ENCODE data around the gene ADGRG3.

ADGRG3 gene

GRCh38 chr16:57698812-57699405 is 30.8 kb downstream of the ADGRG3 start:
- Histone ChIP-seq H3K27me3 (ENCODE audit: insufficient read depth, low read length, poor library complexity) (no peaks in the 10 kb centered on the region), H3K4me1 (ENCODE audit: insufficient read depth, low read length) (peaks cover 8% of the 10 kb centered on the region), H3K36me3 (ENCODE audit: insufficient read depth, low read length) (no peaks in the 10 kb centered on the region), H3K9me3 (ENCODE audit: insufficient read depth, low read length, severe bottlenecking) (no peaks in the 10 kb centered on the region), H2AFZ (ENCODE audit: low read depth, low read length) (no peak overlapping the region), H3K9ac (ENCODE audit: low read depth, low read length) (no peak overlapping the region), H3K79me2 (ENCODE audit: insufficient read depth, low read length) (no peaks in the 10 kb centered on the region), H3K4me3 (ENCODE audit: low read depth in 1 of 2, low read length in 2 of 2) (no peak overlapping the region), H3K4me2 (ENCODE audit: insufficient read depth, low read length) (no peak overlapping the region), H3K27ac (ENCODE audit: low read length) (no peak overlapping the region), H4K20me1 (ENCODE audit: insufficient read depth, low read length) (no peaks in the 10 kb centered on the region)
- ATAC-seq (ENCODE audit: insufficient read depth, low read depth) (no peak), DNase-seq (no peak)
- TF ChIP-seq CTCF (IDR thresholded peaks at IDR 0.05; ENCODE audit: borderline replicate concordance, extremely low read depth, low read length, poor library complexity, severe bottlenecking), result no peak
- TF ChIP-seq EZH2 (IDR thresholded peaks at IDR 0.05; ENCODE audit: borderline replicate concordance, low read depth, low read length, severe bottlenecking), result no peak

GRCh38 chr16:57699481-57699880 is 31.4 kb downstream of the ADGRG3 start:
- Histone ChIP-seq H3K27ac (ENCODE audit: low read length) (no peak overlapping the region), H3K9ac (ENCODE audit: low read depth, low read length) (no peak overlapping the region)

GRCh38 chr16:57699899-57700298 is 31.8 kb downstream of the ADGRG3 start:
- no peak overlapping the region for H2AFZ ChIP-seq (ENCODE audit: low read depth, low read length)
- ATAC-seq (ENCODE audit: insufficient read depth, low read depth) (no peak), DNase-seq (no peak)
- H4K20me1 ChIP-seq (ENCODE audit: insufficient read depth, low read length), result no peaks in the 10 kb centered on the region
- no peaks in the 10 kb centered on the region for H3K79me2 ChIP-seq (ENCODE audit: insufficient read depth, low read length)
- no peak overlapping the region for H3K4me3 ChIP-seq (ENCODE audit: low read depth in 1 of 2, low read length in 2 of 2)
- H3K36me3 ChIP-seq (ENCODE audit: insufficient read depth, low read length), result no peaks in the 10 kb centered on the region
- H3K9me3 ChIP-seq (ENCODE audit: insufficient read depth, low read length, severe bottlenecking), result no peaks in the 10 kb centered on the region
- no peak overlapping the region for H3K4me2 ChIP-seq (ENCODE audit: insufficient read depth, low read length)
- H3K27me3 ChIP-seq (ENCODE audit: insufficient read depth, low read length, poor library complexity), result no peaks in the 10 kb centered on the region
- H3K9ac ChIP-seq (ENCODE audit: low read depth, low read length), result no peak overlapping the region
- no peak for TF ChIP-seq CTCF (IDR thresholded peaks at IDR 0.05; ENCODE audit: borderline replicate concordance, extremely low read depth, low read length, poor library complexity, severe bottlenecking)
- peaks cover 3% of the 10 kb centered on the region for H3K4me1 ChIP-seq (ENCODE audit: insufficient read depth, low read length)
- no peak overlapping the region for H3K27ac ChIP-seq (ENCODE audit: low read length)

More at GRCh38 chr16:57699481-57699880, 31.4 kb downstream of the ADGRG3 start:
- Histone ChIP-seq H3K79me2 (ENCODE audit: insufficient read depth, low read length) (no peaks in the 10 kb centered on the region), H4K20me1 (ENCODE audit: insufficient read depth, low read length) (no peaks in the 10 kb centered on the region), H3K9me3 (ENCODE audit: insufficient read depth, low read length, severe bottlenecking) (no peaks in the 10 kb centered on the region), H2AFZ (ENCODE audit: low read depth, low read length) (no peak overlapping the region), H3K36me3 (ENCODE audit: insufficient read depth, low read length) (no peaks in the 10 kb centered on the region), H3K4me2 (ENCODE audit: insufficient read depth, low read length) (no peak overlapping the region), H3K4me3 (ENCODE audit: low read depth in 1 of 2, low read length in 2 of 2) (no peak overlapping the region), H3K4me1 (ENCODE audit: insufficient read depth, low read length) (peaks cover 7% of the 10 kb centered on the region), H3K27me3 (ENCODE audit: insufficient read depth, low read length, poor library complexity) (no peaks in the 10 kb centered on the region)
- no peak for DNase-seq
- TF ChIP-seq CTCF (IDR thresholded peaks at IDR 0.05; ENCODE audit: borderline replicate concordance, extremely low read depth, low read length, poor library complexity, severe bottlenecking) (no peak), EZH2 (IDR thresholded peaks at IDR 0.05; ENCODE audit: borderline replicate concordance, low read depth, low read length, severe bottlenecking) (no peak)
- ATAC-seq (ENCODE audit: insufficient read depth, low read depth), result no peak
